ENCODE measurements around the gene FBXO41. TPM values are rescaled to one million over a fixed set of nuclear protein-coding genes. Genes with fewer than 3 reads are reported as not detected.
A peak's percentile ranks its signal among the peaks of the same experiment; 100 is the strongest.

Gene FBXO41
- total RNA-seq, 4 donors from 2014 or later, result 1.7 to 6.0 (median 4.2) TPM

GRCh38 chr2:73291093-73291460 is 6.8 kb upstream of the FBXO41 start:
- Histone ChIP-seq H3K4me3 (peak overlapping the region; percentile 17 to 41 (median 31)), H3K27ac (replicated peaks in 1 of 4) (no peak overlapping the region), H3K4me1 (peaks cover 17 to 32% (median 27%) of the 10 kb centered on the region in 4 donors), H3K36me3 (no peaks in the 10 kb centered on the region), H3K9me3 (no peaks in the 10 kb centered on the region), H3K27me3 (peaks cover 6 to 98% (median 51%) of the 10 kb centered on the region in 4 donors)
- intact Hi-C loops (cut with DNase I), result no loop called here
- WGBS, result 3% methylated on average over 10 of the region's 34 CpGs
- TF ChIP-seq EP300 (IDR thresholded peaks at IDR 0.05), result no peak
- TF ChIP-seq CTCF (IDR thresholded peaks at IDR 0.05), result no peak
- no peak for TF ChIP-seq POLR2AphosphoS5 (IDR thresholded peaks at IDR 0.05)
- TF ChIP-seq POLR2A (IDR thresholded peaks at IDR 0.05; ENCODE audit: low read depth), result no peak
- DNase-seq (ENCODE audit: extremely low spot score), result no peak

GRCh38 chr2:73290049-73290839 is 6.0 kb upstream of the FBXO41 start:
- H3K27ac ChIP-seq (replicated peaks in 1 of 4), result no peak overlapping the region
- peaks cover 6 to 93% (median 47%) of the 10 kb centered on the region in 4 donors for H3K27me3 ChIP-seq
- no peak for TF ChIP-seq CTCF (IDR thresholded peaks at IDR 0.05)
- TF ChIP-seq POLR2A (IDR thresholded peaks at IDR 0.05; ENCODE audit: low read depth), result no peak
- TF ChIP-seq EP300 (IDR thresholded peaks at IDR 0.05), result no peak

GRCh38 chr2:73289304-73289703 is 5.0 kb upstream of the FBXO41 start:
- no peaks in the 10 kb centered on the region for H3K9me3 ChIP-seq
- DNase-seq (ENCODE audit: extremely low spot score), result no peak
- H3K27me3 ChIP-seq, result peaks cover 6 to 93% (median 41%) of the 10 kb centered on the region in 4 donors

More at GRCh38 chr2:73290049-73290839, 6.0 kb upstream of the FBXO41 start:
- no peak for DNase-seq (ENCODE audit: extremely low spot score)
- no peaks in the 10 kb centered on the region for H3K9me3 ChIP-seq
- WGBS, result 48% methylated on average over 6 of the region's 6 CpGs
- H3K36me3 ChIP-seq, result no peaks in the 10 kb centered on the region
- intact Hi-C loops (cut with DNase I), result no loop called here
- H3K4me3 ChIP-seq, result no peak overlapping the region
- peaks cover 17 to 34% (median 27%) of the 10 kb centered on the region in 4 donors for H3K4me1 ChIP-seq

GRCh38 chr2:73286134-73286655 is 1.9 kb upstream of the FBXO41 start:
- WGBS, result 92% methylated on average over 3 of the region's 3 CpGs
- H3K9me3 ChIP-seq, result no peaks in the 10 kb centered on the region
- H3K27ac ChIP-seq (replicated peaks in 1 of 4), result no peak overlapping the region
- H3K27me3 ChIP-seq, result peaks cover 0 to 70% (median 10%) of the 10 kb centered on the region in 4 donors
- H3K36me3 ChIP-seq, result no peaks in the 10 kb centered on the region
- H3K4me1 ChIP-seq, result peaks cover 11 to 30% (median 24%) of the 10 kb centered on the region in 4 donors
- TF ChIP-seq POLR2AphosphoS5 (IDR thresholded peaks at IDR 0.05) (no peak), POLR2A (IDR thresholded peaks at IDR 0.05; ENCODE audit: low read depth) (no peak)
- intact Hi-C loops (cut with DNase I), result no loop called here
- DNase-seq (ENCODE audit: extremely low spot score), result no peak
- H3K4me3 ChIP-seq, result no peak overlapping the region

More at GRCh38 chr2:73289304-73289703, 5.0 kb upstream of the FBXO41 start:
- TF ChIP-seq EP300 (IDR thresholded peaks at IDR 0.05), result no peak
- TF ChIP-seq POLR2AphosphoS5 (IDR thresholded peaks at IDR 0.05), result no peak
- TF ChIP-seq CTCF (IDR thresholded peaks at IDR 0.05), result no peak
- no peak for TF ChIP-seq POLR2A (IDR thresholded peaks at IDR 0.05; ENCODE audit: low read depth)
- no peak overlapping the region for H3K4me3 ChIP-seq
- intact Hi-C loops (cut with DNase I), result no loop called here
- H3K36me3 ChIP-seq, result no peaks in the 10 kb centered on the region
- H3K4me1 ChIP-seq, result peaks cover 17 to 44% (median 36%) of the 10 kb centered on the region in 4 donors
- H3K27ac ChIP-seq (replicated peaks in 1 of 4), result no peak overlapping the region

- WGBS, result 46% methylated on average over 5 of the region's 5 CpGs
- Histone ChIP-seq H3K4me3 (peak overlapping the region; percentile 64 to 82 (median 74)), H3K27me3 (peaks cover 0 to 61% (median 2%) of the 10 kb centered on the region in 4 donors), H3K4me1 (peaks cover 10 to 26% (median 22%) of the 10 kb centered on the region in 4 donors), H3K36me3 (no peaks in the 10 kb centered on the region), H3K9me3 (no peaks in the 10 kb centered on the region), H3K27ac (replicated peaks in 1 of 4) (no peak overlapping the region)
- intact Hi-C loops (cut with DNase I), result no loop called here
- TF ChIP-seq EP300 (IDR thresholded peaks at IDR 0.05) (no peak), POLR2AphosphoS5 (IDR thresholded peaks at IDR 0.05) (no peak), POLR2A (IDR thresholded peaks at IDR 0.05; ENCODE audit: low read depth) (no peak), CTCF (IDR thresholded peaks at IDR 0.05) (no peak)
- no peak for DNase-seq (ENCODE audit: extremely low spot score)
These were observed 971 bp upstream of the FBXO41 start for GRCh38 chr2:73285159-73285739.
